ENCODE results near the gene SLC12A6.

- TF ChIP-seq CTCF (IDR thresholded peaks at IDR 0.05) (no peak), POLR2A (IDR thresholded peaks at IDR 0.05) (no peak)
Measured at GRCh38 chr15:34361278-34361677, 23.7 kb upstream of the SLC12A6 start.

All from right lobe of liver (tissue), 4 donors.